Type B pancreatic cell (in vitro differentiated cells): ENCODE data around the gene ATP5PD. TPM values are rescaled to one million over a fixed set of nuclear protein-coding genes. Genes with fewer than 3 reads are reported as not detected.
"Not testable (repeated sequence)": the region's sequence is repeated elsewhere in the genome, so short reads cannot be mapped to it uniquely, and the experiment has no call there.

Source experiments
- DNase-seq: peaks from one replicate; pipeline ENCODE4 v3.0.0; 2021; ENCODE audit warnings: mixed read lengths; ENCODE audit not compliant: unreplicated experiment; ENCODE audit errors: extremely low spot score
- H3K27ac Mint-ChIP-seq: 2 replicates; pipeline ENCODE4 v1.8.0; 2021; ENCODE audit warnings: mild to moderate bottlenecking, mixed read lengths
- H3K27me3 Mint-ChIP-seq: 2 replicates; pipeline ENCODE4 v1.8.0; 2021; ENCODE audit warnings: mixed read lengths
- H3K36me3 Mint-ChIP-seq: 2 replicates; pipeline ENCODE4 v1.8.0; 2021; ENCODE audit warnings: mixed read lengths
- H3K4me1 Mint-ChIP-seq: one replicate; pipeline ENCODE4 v1.8.0; 2021; ENCODE audit warnings: mixed read lengths; ENCODE audit not compliant: unreplicated experiment
- H3K4me3 Mint-ChIP-seq: 2 replicates; pipeline ENCODE4 v1.8.0; 2021; ENCODE audit warnings: mild to moderate bottlenecking, mixed read lengths
- H3K9me3 Mint-ChIP-seq: 2 replicates; pipeline ENCODE4 v1.8.0; 2021; ENCODE audit warnings: mixed read lengths
- CTCF ChIP-seq: fragments of 200-600 bp; sonication (generic); conservative IDR thresholded peaks from 2 replicates; pipeline ENCODE4 v1.5.0; 2021; ENCODE audit warnings: antibody characterized with exemption, mild to moderate bottlenecking
- total RNA-seq: library from RNA; stranded (reverse); gene quantifications from 2 replicates; pipeline ENCODE4 v1.2.1, GENCODE V29; 2021; ENCODE audit warnings: low replicate concordance

Gene ATP5PD
- total RNA-seq, 1 donor from 2014 or later, result 239 TPM

DNA sequence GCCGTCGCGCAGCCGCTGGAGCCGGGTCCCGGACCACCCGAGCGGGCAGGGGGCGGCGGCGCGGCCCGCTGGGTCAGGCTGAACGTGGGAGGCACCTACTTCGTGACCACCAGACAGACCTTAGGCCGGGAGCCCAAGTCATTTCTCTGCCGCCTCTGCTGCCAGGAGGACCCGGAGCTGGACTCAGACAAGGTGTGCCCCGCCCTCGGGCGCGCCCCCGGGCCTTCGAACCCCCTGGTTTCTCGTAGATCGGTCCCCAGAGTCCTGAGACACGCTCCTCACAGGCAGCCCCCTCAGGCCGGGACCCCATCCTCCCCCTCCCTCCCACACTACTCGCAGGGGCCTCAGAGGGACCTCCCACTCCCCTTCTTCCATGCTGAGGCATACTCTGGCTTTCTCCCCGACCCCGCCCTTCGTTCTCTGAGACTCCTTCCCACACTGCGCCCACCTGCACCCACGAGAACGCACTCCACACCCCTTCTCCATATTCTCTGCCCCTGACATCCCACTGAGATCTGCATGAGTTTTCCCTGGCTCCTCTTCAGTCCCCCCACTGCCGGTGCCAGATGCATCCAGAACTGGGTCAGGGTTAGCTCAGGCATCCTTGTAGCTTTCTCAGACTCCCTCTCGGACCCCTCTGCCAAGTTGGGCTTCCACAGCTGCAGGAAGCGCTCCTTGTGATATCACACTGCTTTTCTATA lies 779 bp upstream of the ATP5PD start:
- H3K27ac Mint-ChIP-seq, result peak overlapping the region; percentile 96
- H3K4me3 Mint-ChIP-seq, result peak overlapping the region; percentile 99
- TF ChIP-seq CTCF, result no peak
- peaks cover 6% of the 10 kb centered on the region for H3K36me3 Mint-ChIP-seq
- peaks cover 30% of the 10 kb centered on the region for H3K4me1 Mint-ChIP-seq
- DNase-seq, result no peak
- H3K27me3 Mint-ChIP-seq, result no peaks in the 10 kb centered on the region
- no peaks in the 10 kb centered on the region for H3K9me3 Mint-ChIP-seq

GRCh38 chr17:75045946-75046406 lies 793 bp downstream of the ATP5PD start:
- Mint-ChIP-seq H3K4me1 (peaks cover 30% of the 10 kb centered on the region), H3K27ac (peak overlapping the region; percentile 98), H3K4me3 (peak overlapping the region; percentile 98)
- not testable (repeated sequence) for DNase-seq, H3K36me3 Mint-ChIP-seq, H3K27me3 Mint-ChIP-seq, H3K9me3 Mint-ChIP-seq

DNA sequence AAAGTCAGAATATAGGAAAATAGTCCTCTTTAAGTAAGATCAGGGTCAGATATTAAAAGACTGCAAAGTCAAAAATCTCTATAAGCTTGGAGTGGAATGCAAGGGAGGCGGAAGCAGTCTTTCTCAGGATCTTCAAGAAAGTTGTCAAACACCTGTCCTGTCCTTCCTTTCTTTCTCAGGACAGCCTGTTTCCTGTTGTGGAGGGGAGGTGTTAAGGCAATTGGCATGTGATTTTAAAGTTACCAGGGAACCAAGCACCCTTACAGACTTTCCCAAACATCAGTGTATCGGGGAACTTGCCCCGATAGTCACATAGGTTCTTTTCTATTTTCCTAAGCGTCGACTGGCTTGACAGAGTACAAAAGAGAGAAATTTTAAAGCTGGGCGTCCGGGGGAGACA lies 2.1 kb downstream of the ATP5PD start:
- Mint-ChIP-seq H3K27ac (peak overlapping the region; percentile 87), H3K4me1 (peaks cover 30% of the 10 kb centered on the region), H3K36me3 (peaks cover 8% of the 10 kb centered on the region), H3K9me3 (no peaks in the 10 kb centered on the region), H3K27me3 (no peaks in the 10 kb centered on the region), H3K4me3 (peak overlapping the region; percentile 82)
- no peak for TF ChIP-seq CTCF
- DNase-seq, result no peak

DNA sequence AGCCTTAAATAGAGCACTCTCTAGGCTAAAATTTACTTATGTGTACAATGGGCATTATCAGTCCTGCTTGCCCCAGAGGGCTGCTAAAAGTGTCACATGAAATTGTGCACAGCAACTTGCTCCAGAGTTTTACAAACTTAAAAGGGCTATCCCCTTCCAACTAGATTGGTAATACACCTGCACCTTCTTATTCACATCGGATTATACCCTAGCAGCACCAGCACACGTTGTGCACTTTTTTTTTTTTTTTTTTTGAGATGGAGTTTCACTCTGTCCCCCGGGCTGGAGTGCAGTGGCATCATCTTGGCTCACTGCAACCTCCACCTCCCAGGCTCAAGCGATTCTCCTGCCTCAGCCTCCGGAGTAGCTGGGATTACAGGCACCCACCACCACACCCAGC lies 3.0 kb downstream of the ATP5PD start:
- not testable (repeated sequence) for H3K27ac Mint-ChIP-seq, H3K4me3 Mint-ChIP-seq, H3K27me3 Mint-ChIP-seq, DNase-seq, H3K9me3 Mint-ChIP-seq
- Mint-ChIP-seq H3K4me1 (peaks cover 24% of the 10 kb centered on the region), H3K36me3 (peaks cover 12% of the 10 kb centered on the region)

DNA sequence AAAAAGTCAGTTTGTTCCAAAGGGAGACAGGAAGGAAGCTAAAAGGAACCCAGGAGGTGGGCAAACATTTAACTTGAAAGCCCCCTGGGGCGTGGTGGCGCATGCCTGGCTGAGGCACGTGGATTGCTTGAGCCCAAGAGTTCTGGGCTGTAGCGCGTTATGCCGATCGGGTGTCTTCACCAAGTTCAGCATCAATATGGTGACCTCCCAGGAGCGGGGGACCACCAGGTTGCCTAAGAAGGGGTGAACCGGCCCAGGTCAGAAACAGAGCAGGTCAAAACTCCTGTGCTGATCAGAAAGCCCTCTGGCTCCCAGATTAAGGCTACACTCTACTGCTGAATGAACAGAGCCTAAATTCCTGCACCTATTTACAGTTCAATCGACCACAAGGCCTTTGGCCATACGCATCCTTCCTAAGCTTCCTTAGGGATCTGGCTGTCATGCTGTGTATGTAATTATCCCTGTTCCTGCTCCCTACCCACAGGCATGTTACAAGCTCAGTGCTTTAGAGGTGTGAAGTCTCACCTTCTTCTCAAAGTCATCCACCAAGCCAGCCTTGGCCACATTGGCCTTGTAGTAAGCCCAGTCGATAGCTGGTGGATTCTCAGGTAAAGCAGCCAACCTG lies 5.0 kb downstream of the ATP5PD start:
- peaks cover 15% of the 10 kb centered on the region for H3K4me1 Mint-ChIP-seq
- TF ChIP-seq CTCF, result no peak
- no peaks in the 10 kb centered on the region for H3K27me3 Mint-ChIP-seq
- H3K9me3 Mint-ChIP-seq, result no peaks in the 10 kb centered on the region
- peaks cover 14% of the 10 kb centered on the region for H3K36me3 Mint-ChIP-seq
- no peak for DNase-seq
- no peak overlapping the region for H3K4me3 Mint-ChIP-seq
- no peak overlapping the region for H3K27ac Mint-ChIP-seq

- Mint-ChIP-seq H3K36me3 (peaks cover 17% of the 10 kb centered on the region), H3K27ac (no peak overlapping the region), H3K4me1 (peaks cover 8% of the 10 kb centered on the region), H3K4me3 (no peak overlapping the region), H3K9me3 (no peaks in the 10 kb centered on the region), H3K27me3 (peaks cover 10% of the 10 kb centered on the region)
- TF ChIP-seq CTCF, result no peak
- DNase-seq, result no peak
Measured at GRCh38 chr17:75039238-75039637, 7.5 kb downstream of the ATP5PD start.
